ENCODE results near the gene CRTC2.
"Not testable (repeated sequence)": the region's sequence is repeated elsewhere in the genome, so short reads cannot be mapped to it uniquely, and the experiment has no call there.

The CRTC2 gene

GRCh38 chr1:153922972-153923925, 35.2 kb downstream of the CRTC2 start, which contains the start of gene GATAD2B:
Gene GATAD2B (minus strand): TSS chr1:153922972. CDS start chr1:153828347, 94,625 bp downstream.
- peak; percentile 99 for DNase-seq

DNA sequence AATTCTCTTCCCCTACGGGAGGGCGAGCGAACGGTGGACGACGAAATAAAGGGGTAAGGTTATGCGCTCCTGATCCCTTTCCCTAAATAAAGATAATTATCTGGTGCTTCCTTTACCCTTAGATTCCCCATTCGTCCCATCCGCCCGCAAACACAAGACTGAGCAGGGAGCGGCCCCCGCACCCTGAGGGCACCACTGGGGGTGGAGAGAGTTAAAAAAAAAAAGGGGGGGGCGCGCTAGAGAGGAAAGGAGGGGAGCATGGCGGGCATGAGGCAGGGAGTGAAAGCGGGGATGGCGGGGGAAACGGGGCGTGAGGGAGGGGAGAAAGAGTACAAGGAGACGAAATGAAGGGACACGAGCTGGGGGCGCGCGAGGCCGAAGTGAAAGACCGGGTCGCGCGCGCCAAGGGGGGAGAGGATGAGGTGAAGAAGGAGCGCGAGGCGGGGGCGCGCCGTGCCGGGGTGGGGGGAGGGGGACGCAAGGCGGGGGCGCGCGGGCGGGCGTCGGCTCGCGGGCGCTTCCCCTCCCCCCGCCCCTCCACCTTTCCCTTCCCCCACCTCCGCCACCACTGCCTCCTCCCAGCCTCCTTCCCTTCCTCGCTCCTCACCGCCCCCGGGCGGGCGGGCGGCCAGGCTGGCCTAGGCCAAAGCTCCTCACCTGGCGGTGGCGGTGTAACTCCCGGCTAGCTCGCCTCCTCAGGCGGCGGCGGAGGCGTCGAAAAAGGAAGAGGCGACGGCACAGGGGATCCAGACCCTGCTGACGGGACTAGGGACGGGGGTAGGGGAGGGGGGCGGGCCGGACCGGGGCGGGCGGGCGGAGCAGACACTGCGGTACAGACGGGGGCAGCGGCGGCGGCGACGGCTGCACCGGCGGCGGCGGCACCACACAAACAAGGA, 36.1 kb downstream of the CRTC2 start:
- peak; percentile 83 for DNase-seq

- peak; percentile 26 for DNase-seq
Observed at GRCh38 chr1:153921803-153922075, 36.7 kb downstream of the CRTC2 start.

GRCh38 chr1:153921080-153921802, 37.2 kb downstream of the CRTC2 start:
- DNase-seq = no peak

- peak; percentile 7 for DNase-seq
Observed at GRCh38 chr1:153919876-153920852, 38.2 kb downstream of the CRTC2 start.

- DNase-seq = no peak
Observed at GRCh38 chr1:153916297-153916696, 42.1 kb downstream of the CRTC2 start.

DNA sequence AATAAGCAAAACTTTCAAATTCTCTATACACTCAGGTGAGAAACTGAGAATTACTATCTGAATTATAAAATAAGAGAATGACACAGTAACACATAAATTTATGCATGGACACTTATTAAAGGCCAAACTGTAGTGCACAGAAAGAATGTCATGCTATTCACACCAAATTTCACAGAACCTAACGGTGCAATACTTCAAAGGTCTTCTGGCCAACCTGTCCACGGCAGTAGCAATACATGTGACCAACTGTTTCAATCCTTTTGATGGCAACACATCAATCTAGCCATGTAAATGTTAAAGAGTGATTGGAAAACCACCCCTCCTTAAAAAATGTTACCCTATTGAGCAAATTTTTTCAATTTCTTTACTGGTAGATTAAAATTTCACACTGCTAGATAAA, 46.1 kb downstream of the CRTC2 start:
- DNase-seq = no peak

DNA sequence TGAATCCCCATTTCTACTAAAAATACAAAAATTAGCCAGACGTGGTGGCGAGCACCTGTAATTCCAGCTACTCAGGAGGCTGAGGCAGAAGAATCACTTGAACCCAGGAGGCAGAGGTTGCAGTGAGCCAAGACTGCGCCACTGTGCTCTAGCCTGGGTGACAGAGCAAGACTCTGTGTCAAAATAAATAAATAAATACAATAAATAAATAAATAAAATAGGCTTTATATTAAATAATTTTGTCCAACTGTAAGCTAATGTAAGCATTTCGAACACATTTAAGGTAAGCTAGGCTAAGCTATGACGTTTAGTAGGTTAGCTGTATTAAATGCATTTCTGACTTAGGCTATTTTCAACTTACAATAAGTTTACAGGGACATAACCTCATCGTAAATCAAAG, 47.9 kb downstream of the CRTC2 start:
- DNase-seq = not testable (repeated sequence)

- DNase-seq = no peak
Observed at GRCh38 chr1:153908071-153908470, 50.3 kb downstream of the CRTC2 start.

- DNase-seq = no peak
Observed at GRCh38 chr1:153907134-153907533, 51.3 kb downstream of the CRTC2 start.

GRCh38 chr1:153906396-153906795, 52.0 kb downstream of the CRTC2 start:
- DNase-seq = no peak

GRCh38 chr1:153905908-153906307, 52.5 kb downstream of the CRTC2 start:
- not testable (repeated sequence) for DNase-seq

GRCh38 chr1:153903841-153904455, 54.5 kb downstream of the CRTC2 start:
- no peak for DNase-seq

GRCh38 chr1:153899509-153899908, 58.9 kb downstream of the CRTC2 start:
- DNase-seq = no peak
